PC-9 (cell line): Measurements from ENCODE around the gene PHF21A.

Experiments
- EZH2 ChIP-seq: fragments of 200-600 bp; sonication (generic); IDR thresholded peaks from 2 replicates; pipeline ENCODE4 v1.8.0; 2017; ENCODE audit warnings: antibody characterized with exemption, low read depth
- TF ChIP-seq, protein P1 (sequence below): fragments of 200-600 bp; sonication (generic); conservative IDR thresholded peaks from 2 replicates; pipeline ENCODE4 v1.6.1; 2017; ENCODE audit warnings: mixed run types, antibody characterized with exemption, mild to moderate bottlenecking, moderate library complexity

GRCh38 chr11:45967506-45967905 is 153.7 kb downstream of the PHF21A start:
- TF ChIP-seq, protein P1, sequence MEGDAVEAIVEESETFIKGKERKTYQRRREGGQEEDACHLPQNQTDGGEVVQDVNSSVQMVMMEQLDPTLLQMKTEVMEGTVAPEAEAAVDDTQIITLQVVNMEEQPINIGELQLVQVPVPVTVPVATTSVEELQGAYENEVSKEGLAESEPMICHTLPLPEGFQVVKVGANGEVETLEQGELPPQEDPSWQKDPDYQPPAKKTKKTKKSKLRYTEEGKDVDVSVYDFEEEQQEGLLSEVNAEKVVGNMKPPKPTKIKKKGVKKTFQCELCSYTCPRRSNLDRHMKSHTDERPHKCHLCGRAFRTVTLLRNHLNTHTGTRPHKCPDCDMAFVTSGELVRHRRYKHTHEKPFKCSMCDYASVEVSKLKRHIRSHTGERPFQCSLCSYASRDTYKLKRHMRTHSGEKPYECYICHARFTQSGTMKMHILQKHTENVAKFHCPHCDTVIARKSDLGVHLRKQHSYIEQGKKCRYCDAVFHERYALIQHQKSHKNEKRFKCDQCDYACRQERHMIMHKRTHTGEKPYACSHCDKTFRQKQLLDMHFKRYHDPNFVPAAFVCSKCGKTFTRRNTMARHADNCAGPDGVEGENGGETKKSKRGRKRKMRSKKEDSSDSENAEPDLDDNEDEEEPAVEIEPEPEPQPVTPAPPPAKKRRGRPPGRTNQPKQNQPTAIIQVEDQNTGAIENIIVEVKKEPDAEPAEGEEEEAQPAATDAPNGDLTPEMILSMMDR, result no peak
- no peak for TF ChIP-seq EZH2
